ENCODE data around the gene RYR1.
"Not testable (repeated sequence)": the region's sequence is repeated elsewhere in the genome, so short reads cannot be mapped to it uniquely, and the experiment has no call there.

RYR1 gene

DNA sequence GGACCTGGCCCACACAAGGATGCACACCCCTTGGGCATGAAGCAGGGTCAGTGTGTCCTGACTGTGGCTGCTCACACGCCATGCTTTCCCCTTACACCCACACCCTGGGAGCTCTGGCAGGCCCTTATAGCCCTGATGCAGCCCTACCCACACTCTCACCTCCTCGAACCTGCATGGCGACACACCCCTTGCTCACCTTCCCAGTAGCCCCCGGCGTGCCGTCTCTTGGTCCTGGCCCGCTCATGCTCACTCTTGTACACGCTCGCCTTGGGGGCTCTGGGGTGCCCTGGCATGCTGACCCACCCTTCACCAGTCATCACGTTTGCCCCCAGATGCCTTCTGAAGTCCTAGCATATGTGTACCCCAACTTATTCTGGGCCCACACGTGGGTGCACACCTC, 128.2 kb downstream of the RYR1 start:
- no peak for DNase-seq (ENCODE audit: low read depth)

DNA sequence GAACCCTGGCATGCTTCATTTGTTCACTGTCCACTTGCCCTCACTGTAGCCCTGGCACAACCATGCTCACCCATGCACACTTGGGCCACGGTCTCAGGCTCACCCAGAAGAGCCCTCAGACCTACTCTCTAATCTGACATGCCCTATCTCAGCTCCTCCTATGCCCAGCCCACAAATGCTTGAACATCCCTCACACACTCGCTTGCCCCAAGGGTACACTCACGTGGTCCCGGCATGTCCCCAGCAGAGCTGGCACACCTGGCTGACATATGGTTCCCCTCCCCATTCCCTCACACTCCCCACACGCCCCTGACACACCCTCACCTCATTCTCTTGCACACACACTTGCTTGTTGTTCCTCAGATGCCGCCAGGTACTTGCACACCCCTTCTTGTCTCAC, 128.6 kb downstream of the RYR1 start:
- no peak for DNase-seq (ENCODE audit: low read depth)

DNA sequence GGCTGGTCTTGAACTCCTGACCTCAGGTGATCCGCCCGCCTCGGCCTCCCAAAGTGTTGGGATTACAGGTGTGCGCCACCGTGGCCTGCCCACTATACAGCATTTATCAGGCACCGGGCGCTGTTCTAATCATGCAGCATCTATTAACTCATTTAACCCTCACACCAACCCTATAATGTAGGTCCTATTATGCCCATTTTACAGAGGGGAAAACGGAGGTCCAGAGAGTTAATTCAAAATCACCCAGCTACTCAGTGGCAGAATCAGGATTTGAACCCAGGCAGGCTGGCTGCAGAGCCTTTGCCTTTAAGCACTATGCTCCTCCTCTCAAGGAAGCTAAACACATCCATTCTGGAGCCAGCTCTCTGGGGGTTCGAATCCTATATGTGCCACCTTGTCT, 130.0 kb downstream of the RYR1 start:
- DNase-seq (ENCODE audit: low read depth): no peak

DNA sequence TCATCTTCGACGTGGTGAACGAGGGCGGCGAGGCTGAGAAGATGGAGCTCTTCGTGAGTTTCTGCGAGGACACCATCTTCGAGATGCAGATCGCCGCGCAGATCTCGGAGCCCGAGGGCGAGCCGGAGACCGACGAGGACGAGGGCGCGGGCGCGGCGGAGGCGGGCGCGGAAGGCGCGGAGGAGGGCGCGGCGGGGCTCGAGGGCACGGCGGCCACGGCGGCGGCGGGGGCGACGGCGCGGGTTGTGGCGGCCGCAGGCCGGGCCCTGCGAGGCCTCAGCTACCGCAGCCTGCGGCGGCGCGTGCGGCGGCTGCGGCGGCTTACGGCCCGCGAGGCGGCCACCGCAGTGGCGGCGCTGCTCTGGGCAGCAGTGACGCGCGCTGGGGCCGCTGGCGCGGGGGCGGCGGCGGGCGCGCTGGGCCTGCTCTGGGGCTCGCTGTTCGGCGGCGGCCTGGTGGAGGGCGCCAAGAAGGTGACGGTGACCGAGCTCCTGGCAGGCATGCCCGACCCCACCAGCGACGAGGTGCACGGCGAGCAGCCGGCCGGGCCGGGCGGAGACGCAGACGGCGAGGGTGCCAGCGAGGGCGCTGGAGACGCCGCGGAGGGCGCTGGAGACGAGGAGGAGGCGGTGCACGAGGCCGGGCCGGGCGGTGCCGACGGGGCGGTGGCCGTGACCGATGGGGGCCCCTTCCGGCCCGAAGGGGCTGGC, 131.6 kb downstream of the RYR1 start:
- no peak for DNase-seq (ENCODE audit: low read depth)

DNA sequence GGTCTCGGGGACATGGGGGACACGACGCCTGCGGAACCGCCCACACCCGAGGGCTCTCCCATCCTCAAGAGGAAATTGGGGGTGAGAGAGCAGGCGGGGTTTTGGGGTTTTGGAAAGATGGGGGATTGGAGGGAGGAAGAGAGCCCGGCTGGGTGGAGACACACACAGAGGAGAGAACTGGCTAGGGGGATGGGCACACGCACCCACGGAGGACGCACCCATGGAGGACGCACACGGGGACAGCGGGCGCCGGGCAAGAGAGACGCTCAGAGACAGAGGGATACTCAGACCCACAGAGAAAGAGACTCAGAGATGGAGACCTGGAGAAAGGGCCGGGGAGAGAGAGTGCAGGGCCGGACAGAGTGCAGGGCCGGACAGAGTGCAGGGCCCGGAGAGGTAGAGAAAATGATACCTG, 132.2 kb downstream of the RYR1 start:
- no peak for DNase-seq (ENCODE audit: low read depth)

DNA sequence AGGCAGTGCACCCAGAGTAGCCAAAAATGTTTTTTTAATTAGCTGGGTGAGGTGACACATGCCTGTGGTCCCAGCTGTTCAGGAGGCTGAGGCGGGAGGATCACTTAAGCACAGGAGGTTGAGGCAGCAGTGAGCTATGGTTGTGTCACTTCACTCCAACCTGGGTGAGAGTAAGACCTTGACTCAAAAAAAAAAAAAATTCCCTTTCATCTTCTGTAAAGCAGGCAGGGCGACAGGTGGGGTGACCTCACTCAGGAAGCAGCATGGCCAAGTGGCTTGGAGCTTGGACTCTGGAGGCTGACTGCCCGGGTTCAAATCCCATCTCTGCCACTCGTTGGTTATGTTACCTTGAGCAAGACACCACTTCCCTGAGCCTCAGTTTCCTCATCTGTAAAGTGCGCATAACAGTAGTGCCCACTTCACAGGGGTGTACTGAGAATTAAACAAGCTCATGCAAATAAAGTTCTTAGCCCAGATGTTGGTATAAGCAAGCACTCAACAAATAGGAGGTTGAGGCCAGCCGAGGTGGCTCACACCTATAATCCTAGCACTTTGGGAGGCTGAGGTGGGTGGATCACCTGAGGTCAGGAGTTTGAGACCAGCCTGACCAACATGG, 136.0 kb downstream of the RYR1 start:
- DNase-seq (ENCODE audit: low read depth): no peak

DNA sequence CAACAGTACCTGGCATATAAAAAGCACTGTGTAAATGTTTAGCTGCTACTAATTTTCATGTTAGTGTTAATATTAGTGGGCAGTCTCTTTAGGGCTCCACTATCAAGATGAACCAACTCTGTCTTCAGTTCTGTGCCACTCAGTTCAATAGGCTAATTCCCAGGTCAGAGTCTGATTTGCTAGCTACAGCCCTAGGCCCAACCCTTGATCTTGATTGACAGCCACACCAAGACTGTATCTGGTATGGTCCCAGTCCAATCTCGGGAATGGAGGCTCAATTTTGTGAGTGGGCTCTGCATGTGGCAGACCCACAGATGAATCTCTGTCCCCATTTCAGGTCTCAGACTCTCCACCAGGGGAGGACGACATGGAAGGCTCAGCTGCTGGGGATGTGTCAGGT, 138.2 kb downstream of the RYR1 start:
- no peak for DNase-seq (ENCODE audit: low read depth)

DNA sequence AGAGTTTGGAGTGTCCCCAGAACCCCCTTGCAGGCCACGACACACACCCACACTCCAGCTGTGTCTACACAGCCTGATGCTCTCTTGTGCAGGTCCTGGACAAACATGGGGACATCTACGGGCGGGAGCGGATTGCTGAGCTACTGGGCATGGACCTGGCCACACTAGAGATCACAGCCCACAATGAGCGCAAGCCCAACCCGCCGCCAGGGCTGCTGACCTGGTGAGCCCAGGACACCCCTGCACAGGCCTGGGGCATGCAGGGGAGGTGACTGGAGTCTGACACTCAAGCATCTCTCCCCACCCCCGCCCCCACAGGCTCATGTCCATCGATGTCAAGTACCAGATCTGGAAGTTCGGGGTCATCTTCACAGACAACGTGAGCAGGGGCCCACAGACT, 144.3 kb downstream of the RYR1 start:
- no peak for DNase-seq (ENCODE audit: low read depth)

DNA sequence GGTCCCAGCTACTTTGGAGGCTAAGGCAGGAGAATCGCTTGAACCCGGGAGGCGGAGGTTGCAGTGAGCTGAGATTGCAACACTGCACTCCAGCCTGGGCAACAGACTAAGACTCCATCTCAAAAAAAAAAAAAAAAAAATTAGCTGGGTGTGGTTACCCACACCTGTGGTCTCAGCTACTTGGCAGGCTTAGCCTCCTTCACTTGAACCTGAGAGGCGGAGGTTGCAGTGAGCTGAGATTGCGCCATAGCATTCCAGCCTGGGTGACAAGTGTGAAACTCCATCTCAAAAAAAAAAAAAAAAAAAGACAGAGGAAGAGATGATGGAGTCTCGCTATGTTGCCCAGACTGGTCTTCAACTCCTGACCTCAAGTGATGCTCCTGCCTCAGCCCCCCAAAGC, 145.8 kb downstream of the RYR1 start:
- DNase-seq (ENCODE audit: low read depth): not testable (repeated sequence)

DNA sequence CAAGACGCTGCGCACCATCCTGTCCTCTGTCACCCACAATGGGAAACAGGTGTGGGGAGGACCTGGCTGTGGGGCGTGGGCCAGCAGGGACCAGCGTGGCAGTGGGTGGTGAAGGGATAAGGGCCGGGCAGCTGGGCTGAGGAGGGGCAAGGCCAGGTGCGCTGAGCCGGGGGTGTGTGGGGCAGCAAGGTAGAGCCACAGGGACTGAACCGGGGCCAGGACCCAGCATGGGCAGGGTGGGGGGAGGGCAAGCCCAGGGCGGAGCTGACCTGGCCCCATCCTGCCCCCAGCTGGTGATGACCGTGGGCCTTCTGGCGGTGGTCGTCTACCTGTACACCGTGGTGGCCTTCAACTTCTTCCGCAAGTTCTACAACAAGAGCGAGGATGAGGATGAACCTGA, 146.6 kb downstream of the RYR1 start:
- no peak for DNase-seq (ENCODE audit: low read depth)

DNA sequence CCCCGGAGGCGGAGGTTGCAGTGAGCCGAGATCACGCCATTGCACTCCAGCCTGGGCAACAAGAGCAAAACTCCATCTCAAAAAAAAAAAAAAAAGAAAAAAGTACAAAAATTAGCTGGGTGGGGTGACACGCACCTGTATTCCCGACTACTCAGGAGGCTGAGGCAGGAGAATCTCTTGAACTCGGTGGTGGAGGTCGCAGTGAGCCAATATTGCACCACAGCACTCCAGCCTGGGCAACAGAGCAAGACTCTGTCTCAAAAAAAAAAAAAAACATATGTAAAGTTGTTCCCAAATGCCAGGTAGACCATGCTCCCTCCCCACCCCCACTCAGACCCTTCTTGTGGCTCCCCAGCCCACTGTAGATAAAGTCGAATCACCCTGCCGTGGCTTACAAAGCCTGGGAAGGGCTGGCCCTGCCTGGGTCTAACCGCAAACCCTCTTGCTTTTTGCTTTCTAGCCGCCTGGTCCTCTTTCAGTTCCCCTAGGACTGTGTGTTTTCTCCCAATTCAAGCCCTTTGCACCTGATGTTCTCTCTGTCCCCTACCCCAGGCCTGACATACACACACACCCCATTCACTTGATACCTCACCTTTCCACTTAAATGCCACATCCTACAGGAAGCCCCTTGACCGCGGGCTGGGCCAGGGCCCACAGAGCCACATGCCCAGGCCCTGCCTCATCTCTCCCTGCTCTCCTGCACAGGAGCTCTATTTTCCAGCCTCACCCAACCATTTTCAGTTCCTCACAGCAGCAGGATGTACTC, 149.9 kb downstream of the RYR1 start:
- no peak for DNase-seq (ENCODE audit: low read depth)

DNA sequence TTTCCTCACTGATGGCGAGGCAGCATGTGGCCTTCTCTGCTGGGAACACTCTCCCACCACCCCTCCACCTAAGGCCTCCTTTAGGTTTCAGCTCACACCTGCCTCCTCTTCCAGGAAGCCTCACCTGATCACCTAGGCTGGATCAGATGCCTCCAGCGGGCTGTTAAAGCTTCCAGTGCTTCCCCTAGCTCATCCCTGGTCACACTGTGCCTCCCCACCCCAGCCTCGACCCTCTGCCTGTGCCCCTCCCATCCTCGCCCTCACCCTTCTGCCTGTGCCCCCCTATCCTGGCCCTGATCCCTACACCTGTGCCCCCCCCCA, 150.5 kb downstream of the RYR1 start:
- no peak for DNase-seq (ENCODE audit: low read depth)

DNA sequence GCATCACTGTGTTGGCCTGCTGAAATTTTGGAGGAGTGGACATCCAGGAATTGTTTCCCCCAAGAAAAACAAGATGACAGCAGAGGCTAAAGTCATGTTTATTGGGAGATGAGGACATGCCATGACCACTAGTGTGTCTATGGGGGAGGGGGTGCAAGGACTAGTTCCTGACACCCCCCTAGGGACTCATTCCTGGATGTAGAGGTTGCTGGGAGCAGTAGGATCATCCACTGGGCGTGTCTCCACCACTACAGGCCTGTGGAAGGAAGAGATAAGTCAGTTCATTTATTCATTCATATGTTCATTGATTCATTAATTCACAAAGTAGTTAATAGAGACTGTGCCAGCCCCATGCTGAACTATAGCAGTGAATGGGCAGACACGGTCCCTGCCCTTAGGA, 154.1 kb downstream of the RYR1 start:
- DNase-seq (ENCODE audit: low read depth): no peak

DNA sequence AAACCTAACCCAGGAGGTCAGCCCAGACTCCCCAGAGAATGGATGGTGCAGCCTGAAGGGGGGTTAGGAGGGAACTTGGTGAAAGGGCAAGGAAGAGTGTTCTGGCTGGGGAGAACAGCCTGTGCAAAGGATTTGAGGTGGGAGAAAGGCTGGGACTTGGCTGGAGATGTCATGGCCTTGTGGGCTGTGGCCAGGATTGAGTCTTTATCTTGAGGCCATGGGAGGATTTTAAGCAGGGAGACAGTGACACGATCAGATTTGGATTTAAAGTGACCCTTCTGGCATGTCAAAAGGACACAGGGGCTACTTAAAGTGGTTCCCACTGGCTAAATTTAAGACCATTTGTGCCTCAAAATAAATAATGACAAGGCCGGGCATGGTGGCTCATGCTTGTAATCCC, 154.6 kb downstream of the RYR1 start:
- no peak for DNase-seq (ENCODE audit: low read depth)

DNA sequence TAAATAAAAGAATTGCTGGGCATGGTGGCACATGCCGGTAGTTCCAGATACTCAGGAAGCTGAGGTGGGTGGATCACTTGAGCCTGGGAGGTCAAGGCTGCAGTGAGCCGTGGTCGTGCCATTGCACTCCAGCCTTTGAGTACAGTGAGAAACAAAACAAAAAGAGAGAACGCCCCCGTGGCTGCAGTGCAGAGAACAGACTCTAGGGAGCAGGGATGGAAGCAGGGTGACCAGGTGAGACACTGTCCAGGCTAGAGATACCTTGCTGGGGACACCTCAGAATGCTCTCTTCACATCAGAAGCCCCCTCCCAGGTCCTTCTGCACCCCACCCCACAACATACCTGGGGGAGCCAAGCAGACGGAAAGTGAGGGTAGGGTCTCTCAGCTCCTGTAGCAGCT, 159.4 kb downstream of the RYR1 start:
- no peak for DNase-seq (ENCODE audit: low read depth)

DNA sequence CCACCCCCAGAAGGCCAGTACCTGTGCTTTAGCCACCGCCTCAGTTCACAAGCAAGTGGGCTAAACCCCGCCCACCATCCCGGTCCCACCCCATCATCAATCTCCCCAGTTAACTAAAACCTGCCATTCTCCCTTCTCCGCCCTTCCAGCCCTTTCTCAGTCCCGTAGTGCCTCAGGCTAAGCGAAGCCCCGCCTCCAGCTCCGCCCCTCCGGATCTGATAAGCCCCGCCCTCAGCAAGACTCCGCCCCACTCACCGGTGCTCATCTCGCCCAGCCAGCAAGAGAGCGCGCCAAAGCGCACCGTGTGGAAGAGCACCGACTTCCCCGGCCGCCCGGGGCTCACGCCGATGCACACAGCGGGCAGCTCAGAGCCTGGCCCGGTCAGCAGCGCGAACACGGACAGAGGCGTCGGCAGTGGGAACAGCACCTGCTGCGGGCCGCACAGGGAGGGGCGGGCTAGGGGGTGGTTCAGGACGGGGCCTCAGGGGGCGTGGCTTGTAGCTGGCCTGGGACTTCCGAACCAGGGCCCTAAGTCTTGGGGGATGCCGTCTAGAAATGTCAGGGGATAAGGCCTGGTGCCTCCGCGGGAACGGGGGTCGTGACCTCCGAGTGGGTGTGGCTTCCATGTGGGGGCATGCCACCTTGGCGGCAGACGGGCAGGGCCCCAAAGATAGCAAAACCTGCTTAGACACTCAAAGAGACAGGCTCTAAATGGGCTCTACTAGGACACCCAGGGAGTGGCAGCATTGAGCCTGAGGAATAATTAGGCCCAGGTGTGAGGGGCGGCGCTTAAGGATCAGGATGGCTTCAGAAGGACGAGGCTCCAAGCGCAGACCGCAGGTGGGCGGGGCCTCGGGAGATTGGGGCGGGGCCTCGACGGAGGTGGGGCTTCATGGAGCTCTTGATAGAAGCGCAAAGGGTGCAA, 162.8 kb downstream of the RYR1 start:
- DNase-seq (ENCODE audit: low read depth): no peak

DNA sequence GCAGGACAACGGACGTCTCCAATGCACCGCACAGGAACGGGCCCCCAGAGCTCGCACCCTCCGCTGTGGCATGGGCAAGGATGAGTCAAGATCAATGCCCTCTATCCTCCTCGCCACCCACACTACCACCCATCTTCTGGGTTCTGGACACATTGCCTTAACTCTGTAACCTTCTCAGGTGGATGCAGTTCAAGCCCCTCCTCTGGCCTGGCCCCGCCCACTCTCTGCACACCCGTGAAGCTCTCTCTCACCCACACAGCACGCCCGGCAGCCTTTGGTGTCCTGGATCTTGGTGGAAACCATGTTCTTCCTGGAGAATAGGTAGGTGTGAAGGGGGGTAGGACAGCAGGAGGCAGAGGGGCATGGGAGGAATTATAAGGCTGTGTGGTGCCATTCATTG, 163.6 kb downstream of the RYR1 start:
- no peak for DNase-seq (ENCODE audit: low read depth)

DNA sequence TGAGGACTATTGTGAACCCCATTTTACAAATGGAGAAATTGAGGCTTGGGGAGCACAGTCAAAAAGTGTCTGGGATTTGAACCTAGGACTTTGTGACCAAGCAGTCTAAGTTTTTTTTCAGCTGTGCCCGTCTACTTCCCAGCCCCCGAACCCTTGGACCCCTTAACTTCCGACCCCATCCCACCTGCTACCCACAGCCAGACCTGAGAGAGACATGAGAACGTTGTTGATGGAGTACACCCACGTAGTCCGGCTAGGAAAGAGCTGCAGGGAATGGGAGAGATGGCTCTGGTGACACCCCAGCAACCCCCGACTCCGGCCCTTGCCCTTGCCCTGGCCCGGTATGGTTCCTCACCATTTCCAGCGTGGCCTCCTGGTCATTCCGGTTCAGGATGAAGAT, 166.2 kb downstream of the RYR1 start:
- DNase-seq (ENCODE audit: low read depth): no peak

DNA sequence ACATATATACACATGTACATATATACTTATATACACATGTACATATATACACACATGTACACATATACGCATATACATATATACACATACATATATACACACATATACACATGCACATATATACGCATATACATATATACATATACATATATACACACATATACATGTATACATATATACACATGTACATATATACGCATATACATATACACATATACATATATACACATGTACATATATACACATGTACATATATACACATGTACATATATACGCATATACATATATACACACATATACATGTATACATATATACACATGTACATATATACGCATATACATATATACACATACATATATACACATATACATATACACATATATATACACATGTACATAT, 169.4 kb downstream of the RYR1 start:
- not testable (repeated sequence) for DNase-seq (ENCODE audit: low read depth)

DNA sequence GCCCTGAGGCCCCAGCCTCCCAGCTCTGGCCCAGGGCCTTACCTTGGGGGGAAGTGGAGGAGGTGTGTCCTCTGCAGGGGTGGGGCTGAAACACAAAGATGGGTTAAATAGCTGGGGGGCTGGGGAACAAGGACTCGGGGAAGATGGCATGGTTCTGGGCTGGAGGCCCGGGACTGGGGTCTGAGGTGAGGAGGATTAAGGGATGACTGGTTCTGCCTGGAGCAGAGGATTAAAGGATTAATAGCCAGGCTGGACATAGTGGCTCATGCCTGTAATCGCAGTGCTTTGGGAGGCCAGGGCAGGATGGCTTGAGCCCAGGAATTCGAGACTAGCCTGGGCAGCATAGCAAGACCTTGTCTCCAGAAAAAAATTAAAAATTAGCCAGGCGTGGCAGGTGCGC, 172.6 kb downstream of the RYR1 start:
- DNase-seq (ENCODE audit: low read depth): no peak

DNA sequence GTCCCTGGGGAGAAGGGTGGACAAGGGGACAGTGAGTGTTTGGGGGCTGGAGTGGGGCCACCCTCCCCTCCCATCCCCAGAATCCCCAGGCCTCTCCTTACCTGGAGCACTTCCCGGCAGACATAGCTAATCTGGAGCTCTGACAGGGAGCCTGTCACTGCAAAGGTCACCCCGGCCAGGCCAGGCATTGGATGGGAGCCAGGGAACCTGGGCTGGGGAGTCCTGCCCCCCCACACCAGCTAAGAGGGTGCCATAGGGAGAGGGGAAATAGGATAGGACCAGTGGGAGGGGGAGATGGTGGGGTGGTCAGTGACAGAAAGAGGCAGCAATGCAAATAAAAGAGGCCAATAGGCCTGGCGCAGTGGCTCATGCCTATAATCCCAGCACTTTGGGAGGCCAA, 180.8 kb downstream of the RYR1 start:
- DNase-seq (ENCODE audit: low read depth): no peak

DNA sequence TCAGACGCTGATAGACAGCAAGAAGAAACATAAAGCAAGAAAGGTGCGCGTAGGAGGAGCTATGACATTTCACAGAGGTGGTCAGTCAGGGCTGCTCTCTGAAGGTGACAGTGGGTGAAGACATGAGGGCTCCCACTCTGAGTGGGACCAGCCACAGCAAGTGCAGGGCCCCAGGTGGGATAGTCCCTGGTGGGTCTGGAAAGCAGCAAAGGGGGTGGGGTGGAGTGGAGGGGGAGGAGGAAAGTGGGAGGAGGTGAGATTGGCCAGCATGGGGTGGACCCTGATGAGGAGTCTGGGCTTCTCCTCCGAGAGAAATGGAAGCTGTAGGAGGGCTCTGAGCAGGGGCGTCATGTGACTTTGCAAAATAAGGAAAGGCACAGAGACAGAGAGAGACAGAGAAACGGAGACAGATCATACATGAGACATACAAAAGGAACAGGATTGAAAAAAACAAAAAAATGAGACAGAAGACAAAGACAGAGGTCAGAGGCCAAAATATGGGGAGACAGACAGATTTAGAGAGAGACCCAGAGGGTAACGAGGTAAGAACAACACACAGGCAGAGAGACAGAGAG, 181.6 kb downstream of the RYR1 start:
- DNase-seq (ENCODE audit: low read depth): no peak
